GM18505 (cell line): Measurements from ENCODE around the gene TNFRSF4.

Experiments used
- ATAC-seq: cut with Tn5 transposase; IDR thresholded peaks from one replicate; pipeline ENCODE4 v1.9.1; 2021; ENCODE audit not compliant: unreplicated experiment
- POLR2A ChIP-seq: IDR thresholded peaks from 4 replicates; pipeline ENCODE4 v1.6.1; 2011; ENCODE audit warnings: borderline replicate concordance; ENCODE audit not compliant: insufficient read depth, insufficient read length; ENCODE audit errors: extremely low read depth

The TNFRSF4 gene

GRCh38 chr1:1210726-1211540, 3.0 kb downstream of the TNFRSF4 start:
- ATAC-seq = no peak
- TF ChIP-seq POLR2A = no peak

GRCh38 chr1:1208713-1209433, 5.1 kb downstream of the TNFRSF4 start:
- no peak for TF ChIP-seq POLR2A
- no peak for ATAC-seq

GRCh38 chr1:1207571-1207892, 6.4 kb downstream of the TNFRSF4 start:
- ATAC-seq = no peak
- no peak for TF ChIP-seq POLR2A

- no peak for TF ChIP-seq POLR2A
- ATAC-seq = no peak
Observed at GRCh38 chr1:1206966-1207531, 6.9 kb downstream of the TNFRSF4 start.

- TF ChIP-seq POLR2A = no peak
- no peak for ATAC-seq
Observed at GRCh38 chr1:1206376-1206965, 7.5 kb downstream of the TNFRSF4 start, which contains the start of gene TNFRSF18. TSS of gene TNFRSF18 (minus strand) at chr1:1206592. CDS start at chr1:1206571, 21 bp downstream.

GRCh38 chr1:1205769-1206375, 8.1 kb downstream of the TNFRSF4 start:
- no peak for ATAC-seq
- TF ChIP-seq POLR2A = no peak

- ATAC-seq = no peak
- no peak for TF ChIP-seq POLR2A
Observed at GRCh38 chr1:1204998-1205768, 8.8 kb downstream of the TNFRSF4 start.

GRCh38 chr1:1204425-1204920, 9.5 kb downstream of the TNFRSF4 start:
- no peak for TF ChIP-seq POLR2A
- ATAC-seq = no peak

- ATAC-seq = no peak
- no peak for TF ChIP-seq POLR2A
Observed at GRCh38 chr1:1203561-1204424, 10.2 kb downstream of the TNFRSF4 start.

- no peak for ATAC-seq
- no peak for TF ChIP-seq POLR2A
Observed at GRCh38 chr1:1202831-1203560, 11.0 kb downstream of the TNFRSF4 start.
